SK-N-SH treated with all-trans-retinoic acid at 6 μM for 48 hours (cell line): ENCODE data around the gene LRRC19.

Experiments used
- ATAC-seq: fragments of 200-7000 bp; cut with Tn5 transposase; 3 replicates; pipeline ENCODE4 v1.9.1; 2020; ENCODE audit warnings: mild to moderate bottlenecking, moderate library complexity
- BACH2 ChIP-seq: fragments of 250-450 bp; sonication (Bioruptor Pico); IDR thresholded peaks from 2 replicates; pipeline ENCODE4 v1.9.0; 2021; ENCODE audit warnings: mild to moderate bottlenecking, borderline replicate concordance
- CREB5 ChIP-seq: fragments of 250-450 bp; sonication (Bioruptor Pico); IDR thresholded peaks from 2 replicates; pipeline ENCODE4 v1.5.1; 2020; ENCODE audit warnings: low read depth, mild to moderate bottlenecking, moderate library complexity
- CSRNP3 ChIP-seq: fragments of 250-450 bp; sonication (Bioruptor Pico); IDR thresholded peaks from 2 replicates; pipeline ENCODE4 v1.5.1; 2021; ENCODE audit warnings: mild to moderate bottlenecking, moderate library complexity
- ESRRG ChIP-seq: fragments of 250-450 bp; sonication (Bioruptor Pico); IDR thresholded peaks from 2 replicates; pipeline ENCODE4 v1.6.1; 2021; ENCODE audit warnings: mild to moderate bottlenecking
- GLIS3 ChIP-seq: fragments of 250-450 bp; sonication (Bioruptor Pico); IDR thresholded peaks from 2 replicates; pipeline ENCODE4 v1.5.0; 2020; ENCODE audit warnings: mild to moderate bottlenecking, moderate library complexity
- ISL1 ChIP-seq: fragments of 250-450 bp; sonication (Bioruptor Pico); IDR thresholded peaks from 2 replicates; pipeline ENCODE4 v2.1.2; 2022; ENCODE audit warnings: mild to moderate bottlenecking, moderate library complexity
- PATZ1 ChIP-seq: fragments of 250-450 bp; sonication (Bioruptor Pico); IDR thresholded peaks from 2 replicates; pipeline ENCODE4 v1.8.0; 2020; ENCODE audit warnings: mild to moderate bottlenecking, moderate library complexity, borderline replicate concordance
- POU6F1 ChIP-seq: fragments of 250-450 bp; sonication (Bioruptor Pico); IDR thresholded peaks from 2 replicates; pipeline ENCODE4 v1.8.0; 2021; ENCODE audit warnings: low read depth, mild to moderate bottlenecking, moderate library complexity, borderline replicate concordance
- PPARA ChIP-seq: fragments of 250-450 bp; sonication (Bioruptor Pico); IDR thresholded peaks from 2 replicates; pipeline ENCODE4 v1.5.0; 2020; ENCODE audit warnings: mild to moderate bottlenecking, borderline replicate concordance
- RARB ChIP-seq: fragments of 250-450 bp; sonication (Bioruptor Pico); IDR thresholded peaks from 2 replicates; pipeline ENCODE4 v1.8.0; 2021; ENCODE audit warnings: mild to moderate bottlenecking, moderate library complexity
- SNAI2 ChIP-seq: fragments of 250-450 bp; sonication (Bioruptor Pico); IDR thresholded peaks from 2 replicates; pipeline ENCODE4 v1.5.0; 2020; ENCODE audit warnings: mild to moderate bottlenecking, moderate library complexity
- TCF4 ChIP-seq: fragments of 250-450 bp; sonication (Bioruptor Pico); IDR thresholded peaks from 2 replicates; pipeline ENCODE4 v1.8.0; 2021; ENCODE audit warnings: mild to moderate bottlenecking, moderate library complexity, borderline replicate concordance
- TOX ChIP-seq: fragments of 250-450 bp; sonication (Bioruptor Pico); IDR thresholded peaks from 2 replicates; pipeline ENCODE4 v1.8.0; 2021; ENCODE audit warnings: mild to moderate bottlenecking, moderate library complexity, borderline replicate concordance
- TSHZ2 ChIP-seq: fragments of 250-450 bp; sonication (Bioruptor Pico); IDR thresholded peaks from 2 replicates; pipeline ENCODE4 v1.5.0; 2020; ENCODE audit warnings: mild to moderate bottlenecking, moderate library complexity
- ZC3H10 ChIP-seq: fragments of 250-450 bp; sonication (Bioruptor Pico); IDR thresholded peaks from 2 replicates; pipeline ENCODE4 v1.5.1; 2021; ENCODE audit warnings: mild to moderate bottlenecking, moderate library complexity
- ZFP3 ChIP-seq: fragments of 250-450 bp; sonication (Bioruptor Pico); IDR thresholded peaks from 2 replicates; pipeline ENCODE4 v1.5.0; 2020; ENCODE audit warnings: mild to moderate bottlenecking, moderate library complexity
- ZFP30 ChIP-seq: fragments of 450-650 bp; formaldehyde crosslinking; IDR thresholded peaks from 2 replicates; pipeline ENCODE4 v1.5.0; 2022; ENCODE audit warnings: mild to moderate bottlenecking, moderate library complexity
- ZNF565 ChIP-seq: fragments of 450-650 bp; formaldehyde crosslinking; conservative IDR thresholded peaks from 2 replicates; pipeline ENCODE4 v1.5.0; 2020; ENCODE audit warnings: low read depth, mild to moderate bottlenecking, moderate library complexity
- ZNF70 ChIP-seq: fragments of 450-650 bp; formaldehyde crosslinking; IDR thresholded peaks from 2 replicates; pipeline ENCODE4 v1.5.0; 2020; ENCODE audit warnings: mild to moderate bottlenecking, moderate library complexity
- ZNF8 ChIP-seq: fragments of 450-650 bp; formaldehyde crosslinking; IDR thresholded peaks from 2 replicates; pipeline ENCODE4 v1.5.0; 2020; ENCODE audit warnings: mild to moderate bottlenecking, moderate library complexity

The LRRC19 gene

GRCh38 chr9:26971721-26972120 lies 33.8 kb downstream of the LRRC19 start:
- no peak for ATAC-seq
- TF ChIP-seq CREB5 (CRISPR knock-in tag) (no peak), ZNF70 (CRISPR knock-in tag) (no peak), BACH2 (CRISPR knock-in tag) (no peak), ZNF565 (CRISPR knock-in tag) (no peak), GLIS3 (no peak), PPARA (CRISPR knock-in tag) (no peak), SNAI2 (CRISPR knock-in tag) (no peak), ISL1 (CRISPR knock-in tag) (no peak), ZFP30 (CRISPR knock-in tag) (no peak), ESRRG (CRISPR knock-in tag) (no peak), TOX (CRISPR knock-in tag) (no peak), ZNF8 (CRISPR knock-in tag) (no peak), TSHZ2 (CRISPR knock-in tag) (no peak), ZC3H10 (CRISPR knock-in tag) (no peak), CSRNP3 (CRISPR knock-in tag) (no peak), POU6F1 (CRISPR knock-in tag) (no peak), TCF4 (CRISPR knock-in tag) (no peak)

GRCh38 chr9:26956860-26957233 lies 48.6 kb downstream of the LRRC19 start:
- ATAC-seq, result no peak

More at GRCh38 chr9:26956860-26957233, 48.6 kb downstream of the LRRC19 start:
- TF ChIP-seq ZNF565 (CRISPR knock-in tag) (no peak), RARB (CRISPR knock-in tag) (no peak), POU6F1 (CRISPR knock-in tag) (no peak), ZC3H10 (CRISPR knock-in tag) (no peak), ESRRG (CRISPR knock-in tag) (no peak), ZNF8 (CRISPR knock-in tag) (no peak), PATZ1 (no peak), TSHZ2 (CRISPR knock-in tag) (no peak), SNAI2 (CRISPR knock-in tag) (no peak), TCF4 (CRISPR knock-in tag) (no peak), CSRNP3 (CRISPR knock-in tag) (no peak), TOX (CRISPR knock-in tag) (no peak), PPARA (CRISPR knock-in tag) (no peak), ZFP3 (CRISPR knock-in tag) (no peak)
- TF ChIP-seq, all 23 proteins: peak for 0
